Gastroesophageal sphincter (tissue), 4 donors: ENCODE results near the gene MIER2. TPM values are rescaled to one million over a fixed set of nuclear protein-coding genes. Genes with fewer than 3 reads are reported as not detected.
"Not testable (repeated sequence)": the region's sequence is repeated elsewhere in the genome, so short reads cannot be mapped to it uniquely, and the experiment has no call there.

ENCODE experiments used
- ATAC-seq: fragments of 150-250 bp; one replicate; pipeline ENCODE4 v1.9.1; 2016; ENCODE audit warnings: mild to moderate bottlenecking, moderate library complexity
- H3K27ac ChIP-seq, 4 donors: fragments of 200-600 bp; sonication (generic) in 3 of 4; 1 replicate in 3 of 4; 2 replicates in 1 of 4; pipeline ENCODE4 v1.5.1; 2016 to 2019
- H3K27me3 ChIP-seq: fragments of 200-600 bp; sonication (generic); one replicate; pipeline ENCODE4 v1.5.1; 2019
- H3K36me3 ChIP-seq, 2 donors: fragments of 200-600 bp; sonication (generic); one replicate each; pipeline ENCODE4 v1.5.1; 2019; ENCODE audit warnings: control low read depth in 1 of 2
- H3K4me1 ChIP-seq, 3 donors: fragments of 200-600 bp; sonication (generic); 1 replicate in 2 of 3; 2 replicates in 1 of 3; pipeline ENCODE4 v1.5.1; 2016 to 2019; ENCODE audit warnings: control low read depth in 2 of 3
- H3K4me3 ChIP-seq, 2 donors: fragments of 200-600 bp; sonication (generic); one replicate each; pipeline ENCODE4 v1.5.1; 2019; ENCODE audit warnings: mild to moderate bottlenecking in 1 of 2, moderate library complexity in 1 of 2
- H3K9me3 ChIP-seq, 3 donors: fragments of 200-600 bp; sonication (generic); one replicate each; pipeline ENCODE4 v1.5.1; 2017 to 2019; ENCODE audit warnings: control low read depth in 2 of 3
- CTCF ChIP-seq, 4 experiments: fragments of 200-600 bp in 2 of 4; fragments of 450-650 bp in 2 of 4; sonication (generic) in 1 of 4; IDR thresholded peaks; one replicate each; pipeline ENCODE4 v1.5.1; 2017 to 2019; ENCODE audit warnings: antibody characterized with exemption in 4 of 4, mild to moderate bottlenecking in 2 of 4, moderate library complexity in 2 of 4
- EP300 ChIP-seq: sonication (generic); formaldehyde crosslinking; IDR thresholded peaks from one replicate; pipeline ENCODE4 v1.6.1; 2017; ENCODE audit warnings: antibody characterized with exemption, mild to moderate bottlenecking
- POLR2A ChIP-seq, 2 donors: fragments of 450-650 bp; IDR thresholded peaks; one replicate each; pipeline ENCODE4 v1.6.1; 2017; ENCODE audit warnings: antibody characterized with exemption in 2 of 2, mild to moderate bottlenecking in 2 of 2, moderate library complexity in 1 of 2
- POLR2AphosphoS5 ChIP-seq: sonication (generic); formaldehyde crosslinking; IDR thresholded peaks from one replicate; pipeline ENCODE4 v1.6.1; 2017; ENCODE audit warnings: antibody characterized with exemption
- WGBS, 2 donors: methylation state at CpG; one replicate each; pipeline ENCODE4 v1.1.5; 2018; ENCODE audit warnings: low coverage in 1 of 2; 5-methylcytosine and 5-hydroxymethylcytosine counted together
- total RNA-seq, 4 donors: library from RNA; depleted of rRNA; stranded (reverse); fragments of >200 nt; gene quantifications; one replicate each; pipeline ENCODE4 v1.1.0, GENCODE V29; 2016

The MIER2 gene
- total RNA-seq, 4 donors from 2014 or later: 8.3 to 24.0 (median 20.1) TPM

GRCh38 chr19:269241-269640, 75.4 kb downstream of the MIER2 start:
- TF ChIP-seq EP300 (no peak), CTCF (IDR thresholded peaks at IDR 0.05) (no peak), POLR2AphosphoS5 (no peak), POLR2A (IDR thresholded peaks at IDR 0.05) (no peak)
- H3K4me1 ChIP-seq: peaks cover 0 to 13% (median 3%) of the 10 kb centered on the region in 3 donors
- no peak for ATAC-seq
- no peaks in the 10 kb centered on the region for H3K36me3 ChIP-seq
- no peak overlapping the region for H3K4me3 ChIP-seq
- peaks cover 66% of the 10 kb centered on the region for H3K27me3 ChIP-seq
- H3K9me3 ChIP-seq: no peaks in the 10 kb centered on the region
- no peak overlapping the region for H3K27ac ChIP-seq

DNA sequence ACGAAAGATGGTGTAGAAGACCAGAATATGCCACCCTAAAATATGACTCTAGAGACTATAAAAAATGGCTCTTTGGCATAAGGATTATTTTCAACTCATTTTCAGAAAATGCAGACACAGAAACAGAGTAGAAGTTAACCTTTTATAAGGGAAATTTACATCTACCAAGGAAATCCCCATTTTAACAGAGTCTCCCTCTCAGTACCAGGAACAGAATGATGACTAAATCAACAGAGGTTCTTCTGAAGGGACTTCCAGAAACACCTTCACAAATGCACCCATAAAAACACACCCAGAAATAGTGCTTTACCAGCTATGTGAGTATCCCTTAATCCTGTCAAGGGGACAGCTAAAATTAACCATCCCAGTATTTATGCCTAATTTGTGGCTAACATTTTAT, 82.5 kb downstream of the MIER2 start:
- Histone ChIP-seq H3K4me1 (peaks cover 0 to 6% (median 3%) of the 10 kb centered on the region in 3 donors), H3K4me3 (no peak overlapping the region), H3K27ac (no peak overlapping the region), H3K36me3 (no peaks in the 10 kb centered on the region), H3K9me3 (no peaks in the 10 kb centered on the region), H3K27me3 (peaks cover 53% of the 10 kb centered on the region)
- ATAC-seq: no peak
- 86 to 100% methylated on average over 1 of the region's 1 CpG for WGBS, 2 donors
- TF ChIP-seq POLR2AphosphoS5 (no peak), CTCF (IDR thresholded peaks at IDR 0.05) (no peak), POLR2A (IDR thresholded peaks at IDR 0.05) (no peak)

GRCh38 chr19:256804-257203, 87.8 kb downstream of the MIER2 start:
- WGBS, 2 donors: 59 to 67% methylated on average over 1 to 3 of the region's 3 CpGs
- H3K27me3 ChIP-seq: peaks cover 28% of the 10 kb centered on the region
- H3K9me3 ChIP-seq, H3K27ac ChIP-seq, H3K4me1 ChIP-seq, H3K4me3 ChIP-seq, ATAC-seq, H3K36me3 ChIP-seq: not testable (repeated sequence)

Other genes starting within 250 kb of the MIER2 start
- gene OR4F17, start 237.7 kb downstream of the MIER2 start, total RNA-seq: under 1 TPM in 1 of 4 donors, not detected in 3; 0.23 TPM
- gene PLPP2, start 53.4 kb downstream of the MIER2 start, total RNA-seq: 10 to 100 TPM in 1 of 4 donors, 1 to 10 TPM in 3; 2.3 to 26.4 (median 3.7) TPM
- gene C2CD4C, start 64.4 kb upstream of the MIER2 start, total RNA-seq: 1 to 10 TPM in 1 of 4 donors, under 1 TPM in 2, not detected in 1; 0.19 to 2.7 (median 0.67) TPM
- 10 to 100 TPM; 14.7 to 24.6 (median 20.4) TPM for gene SHC2, start 116.2 kb upstream of the MIER2 start, total RNA-seq
- gene MADCAM1, start 151.7 kb upstream of the MIER2 start, total RNA-seq: under 1 TPM in 3 of 4 donors, not detected in 1; 0.20 to 0.46 (median 0.40) TPM
- gene TPGS1, start 162.7 kb upstream of the MIER2 start, total RNA-seq: 10 to 100 TPM; 50.3 to 83.9 (median 69.7) TPM
- 10 to 100 TPM; 43.2 to 86.9 (median 70.2) TPM for gene CDC34, start 187.0 kb upstream of the MIER2 start, total RNA-seq
- 1 to 10 TPM in 1 of 4 donors, under 1 TPM in 1, not detected in 2; 0.62 to 1.8 TPM for gene GZMM, start 199.3 kb upstream of the MIER2 start, total RNA-seq
- gene BSG, start 227.8 kb upstream of the MIER2 start, total RNA-seq: 100 to 1,000 TPM; 347 to 450 (median 384) TPM
- gene HCN2, start 245.1 kb upstream of the MIER2 start, total RNA-seq: under 1 TPM; 0.12 to 0.27 (median 0.21) TPM